ENCODE data around the gene ZFC3H1.

- TF ChIP-seq GATA3 (IDR thresholded peaks at IDR 0.05; ENCODE audit: low read depth, low read length) (no peak), GATA2 (IDR thresholded peaks at IDR 0.05; ENCODE audit: low read depth, low read length) (no peak)
Observed at GRCh38 chr12:71655907-71656306, 7.7 kb downstream of the ZFC3H1 start.
